HepG2 (cell line): ENCODE measurements around the gene SALL4. TPM values are rescaled to one million over a fixed set of nuclear protein-coding genes. Genes with fewer than 3 reads are reported as not detected.
A peak's percentile ranks its signal among the peaks of the same experiment; 100 is the strongest.

Experiments
- CBX5 ChIP-seq: sonication (generic); formaldehyde crosslinking; IDR thresholded peaks from 2 replicates; pipeline ENCODE4 v1.4.0; 2020; ENCODE audit warnings: missing genetic modification reagents, borderline replicate concordance
- CEBPB ChIP-seq: IDR thresholded peaks from 2 replicates; pipeline ENCODE4 v1.6.1; 2011; ENCODE audit warnings: low read depth, low read length, improper control_type of control experiment, borderline replicate concordance
- EEA1 ChIP-seq: sonication (generic); formaldehyde crosslinking; IDR thresholded peaks from 2 replicates; pipeline ENCODE4 v1.5.1; 2020; ENCODE audit warnings: mild to moderate bottlenecking, missing genetic modification reagents, borderline replicate concordance
- HMG20B ChIP-seq: conservative IDR thresholded peaks from 2 replicates; pipeline ENCODE4 v1.6.1; 2016; ENCODE audit warnings: missing genetic modification reagents, missing compliant biosample characterization
- KDM2A ChIP-seq: sonication (generic); formaldehyde crosslinking; IDR thresholded peaks from 2 replicates; pipeline ENCODE4 v1.4.0; 2020; ENCODE audit warnings: low read depth, missing genetic modification reagents, borderline replicate concordance
- NFE2L2 ChIP-seq: fragments of 150-350 bp; IDR thresholded peaks from 2 replicates; pipeline ENCODE4 v1.6.1; 2014; ENCODE audit warnings: low read length
- PHF5A ChIP-seq: IDR thresholded peaks from one replicate; pipeline ENCODE4 v1.6.1; 2018; ENCODE audit warnings: low read depth, missing genetic modification reagents; ENCODE audit not compliant: unreplicated experiment
- PPARG ChIP-seq: conservative IDR thresholded peaks from 2 replicates; pipeline ENCODE4 v1.6.1; 2016; ENCODE audit warnings: missing biosample characterization, missing genetic modification reagents
- REL ChIP-seq: sonication (generic); formaldehyde crosslinking; conservative IDR thresholded peaks from 2 replicates; pipeline ENCODE4 v1.8.0; 2022; ENCODE audit warnings: mild to moderate bottlenecking, missing genetic modification reagents, moderate library complexity
- SETDB1 ChIP-seq: sonication (generic); formaldehyde crosslinking; IDR thresholded peaks from 2 replicates; pipeline ENCODE4 v1.5.1; 2020; ENCODE audit warnings: missing genetic modification reagents, mild to moderate bottlenecking, borderline replicate concordance
- STAG1 ChIP-seq: sonication (generic); formaldehyde crosslinking; IDR thresholded peaks from 2 replicates; pipeline ENCODE4 v1.4.0; 2020; ENCODE audit warnings: missing genetic modification reagents
- YEATS2 ChIP-seq: sonication (generic); formaldehyde crosslinking; IDR thresholded peaks from 2 replicates; pipeline ENCODE4 v1.4.0; 2020; ENCODE audit warnings: missing genetic modification reagents, borderline replicate concordance
- ZIK1 ChIP-seq: sonication (generic); formaldehyde crosslinking; IDR thresholded peaks from 2 replicates; pipeline ENCODE4 v1.5.0; 2020; ENCODE audit warnings: mild to moderate bottlenecking, low read depth, missing genetic modification reagents, borderline replicate concordance
- ZNF230 ChIP-seq: sonication (generic); formaldehyde crosslinking; IDR thresholded peaks from 2 replicates; pipeline ENCODE4 v1.4.0; 2020; ENCODE audit warnings: mild to moderate bottlenecking, missing genetic modification reagents
- ZNF431 ChIP-seq: sonication (generic); formaldehyde crosslinking; IDR thresholded peaks from 2 replicates; pipeline ENCODE4 v1.9.0; 2022; ENCODE audit warnings: missing genetic modification reagents, low read depth, mild to moderate bottlenecking, borderline replicate concordance
- ZNF614 ChIP-seq: IDR thresholded peaks from 2 replicates; pipeline ENCODE4 v1.6.1; 2018; ENCODE audit warnings: missing biosample characterization, missing genetic modification reagents, inconsistent platforms, borderline replicate concordance
- ZNF775 ChIP-seq: sonication (generic); formaldehyde crosslinking; IDR thresholded peaks from 2 replicates; pipeline ENCODE4 v1.4.0; 2020; ENCODE audit warnings: missing genetic modification reagents, mild to moderate bottlenecking, moderate library complexity, borderline replicate concordance
- polyA plus RNA-seq, 8 experiments: library from polyadenylated mRNA; depleted of rRNA in 3 of 8; stranded (reverse) in 7 of 8; unstranded in 1 of 8; fragments of >200 nt; fragmentation: Illumina TruSeq in 4 of 8; extraction: Trizol in 4 of 8; gene quantifications; 2 replicates each; pipeline versions ENCODE4 v1.2.1 to v1.2.3, GENCODE V29; 2011 to 2016; ENCODE audit warnings: low read depth in 4 of 8, missing spikeins in 1 of 8, mixed read lengths in 1 of 8; ENCODE audit not compliant: insufficient read depth in 1 of 8
- total RNA-seq, 5 experiments: library from RNA; depleted of rRNA; stranded (reverse); fragments of >200 nt; fragmentation: Illumina TruSeq; extraction: Trizol; gene quantifications; 2 replicates each; pipeline ENCODE4 v1.2.3, GENCODE V29; 2016; ENCODE audit warnings: low read depth in 1 of 5
- TF ChIP-seq, protein P1 (sequence below): sonication (generic); formaldehyde crosslinking; IDR thresholded peaks from 2 replicates; pipeline ENCODE4 v1.4.0; 2020; ENCODE audit warnings: mild to moderate bottlenecking, low read depth, missing genetic modification reagents
- TF ChIP-seq, protein P2 (sequence below): sonication (generic); formaldehyde crosslinking; IDR thresholded peaks from 2 replicates; pipeline ENCODE4 v1.4.0; 2020; ENCODE audit warnings: missing genetic modification reagents, borderline replicate concordance
- TF ChIP-seq, protein P3 (sequence below): sonication (generic); formaldehyde crosslinking; IDR thresholded peaks from 2 replicates; pipeline ENCODE4 v1.5.0; 2020; ENCODE audit warnings: mild to moderate bottlenecking, missing genetic modification reagents
- TF ChIP-seq, protein P4 (sequence below): sonication (generic); formaldehyde crosslinking; IDR thresholded peaks from 2 replicates; pipeline ENCODE4 v1.4.0; 2020; ENCODE audit warnings: mild to moderate bottlenecking, missing genetic modification reagents

Gene SALL4
- total and polyA plus RNA-seq, 2 of the 13 experiments (the other 11 are each of a cell fraction or from before 2014, with no cell fraction given) = 0.33 to 1.8 TPM

DNA sequence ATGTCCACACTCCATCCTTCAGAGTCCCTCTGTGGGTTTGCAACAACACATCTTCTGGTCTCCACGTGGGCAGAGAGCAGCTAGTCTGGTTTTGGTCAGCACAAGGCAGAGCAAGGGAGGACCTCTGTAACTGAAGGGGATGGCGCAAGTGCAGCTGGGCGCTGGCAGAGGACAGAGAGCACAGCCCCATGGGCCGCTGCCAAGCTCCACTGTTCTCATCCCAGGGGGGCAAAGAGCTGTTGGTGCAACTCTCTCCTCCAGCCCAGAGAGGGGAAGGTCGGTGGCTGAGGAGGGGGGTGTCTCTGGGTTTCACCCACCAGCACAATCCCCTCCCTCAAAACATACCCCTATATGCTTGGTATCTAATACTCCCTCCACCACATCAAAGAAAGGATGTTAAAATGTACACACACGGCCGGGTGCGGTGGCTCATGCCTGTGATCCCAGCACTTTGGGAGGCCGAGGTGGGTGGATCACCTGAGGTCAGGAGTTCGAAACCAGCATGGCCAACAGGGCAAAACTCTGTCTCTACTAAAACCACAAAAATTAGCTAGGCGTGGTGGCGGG is 43.3 kb downstream of the SALL4 start (continued):
- TF ChIP-seq, protein P1, sequence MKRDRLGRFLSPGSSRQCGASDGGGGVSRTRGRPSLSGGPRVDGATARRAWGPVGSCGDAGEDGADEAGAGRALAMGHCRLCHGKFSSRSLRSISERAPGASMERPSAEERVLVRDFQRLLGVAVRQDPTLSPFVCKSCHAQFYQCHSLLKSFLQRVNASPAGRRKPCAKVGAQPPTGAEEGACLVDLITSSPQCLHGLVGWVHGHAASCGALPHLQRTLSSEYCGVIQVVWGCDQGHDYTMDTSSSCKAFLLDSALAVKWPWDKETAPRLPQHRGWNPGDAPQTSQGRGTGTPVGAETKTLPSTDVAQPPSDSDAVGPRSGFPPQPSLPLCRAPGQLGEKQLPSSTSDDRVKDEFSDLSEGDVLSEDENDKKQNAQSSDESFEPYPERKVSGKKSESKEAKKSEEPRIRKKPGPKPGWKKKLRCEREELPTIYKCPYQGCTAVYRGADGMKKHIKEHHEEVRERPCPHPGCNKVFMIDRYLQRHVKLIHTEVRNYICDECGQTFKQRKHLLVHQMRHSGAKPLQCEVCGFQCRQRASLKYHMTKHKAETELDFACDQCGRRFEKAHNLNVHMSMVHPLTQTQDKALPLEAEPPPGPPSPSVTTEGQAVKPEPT (CRISPR knock-in tag) = no peak
- TF ChIP-seq ZIK1 (CRISPR knock-in tag) = no peak
- 0 out of 2 replicates have a peak, but pooled peaks have one; percentile 35 for TF ChIP-seq YEATS2 (CRISPR knock-in tag)
- peak; percentile 55; the same call in 1 of the 2 replicates for TF ChIP-seq EEA1
- 0 out of 2 replicates have a peak, but pooled peaks have one; percentile 18 for TF ChIP-seq KDM2A (CRISPR knock-in tag)
- TF ChIP-seq HMG20B = peak; percentile 46; the same call in 1 of the 2 replicates
- TF ChIP-seq, protein P2, sequence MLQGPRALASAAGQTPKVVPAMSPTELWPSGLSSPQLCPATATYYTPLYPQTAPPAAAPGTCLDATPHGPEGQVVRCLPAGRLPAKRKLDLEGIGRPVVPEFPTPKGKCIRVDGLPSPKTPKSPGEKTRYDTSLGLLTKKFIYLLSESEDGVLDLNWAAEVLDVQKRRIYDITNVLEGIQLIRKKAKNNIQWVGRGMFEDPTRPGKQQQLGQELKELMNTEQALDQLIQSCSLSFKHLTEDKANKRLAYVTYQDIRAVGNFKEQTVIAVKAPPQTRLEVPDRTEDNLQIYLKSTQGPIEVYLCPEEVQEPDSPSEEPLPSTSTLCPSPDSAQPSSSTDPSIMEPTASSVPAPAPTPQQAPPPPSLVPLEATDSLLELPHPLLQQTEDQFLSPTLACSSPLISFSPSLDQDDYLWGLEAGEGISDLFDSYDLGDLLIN (CRISPR knock-in tag) = no peak
- TF ChIP-seq, protein P3, sequence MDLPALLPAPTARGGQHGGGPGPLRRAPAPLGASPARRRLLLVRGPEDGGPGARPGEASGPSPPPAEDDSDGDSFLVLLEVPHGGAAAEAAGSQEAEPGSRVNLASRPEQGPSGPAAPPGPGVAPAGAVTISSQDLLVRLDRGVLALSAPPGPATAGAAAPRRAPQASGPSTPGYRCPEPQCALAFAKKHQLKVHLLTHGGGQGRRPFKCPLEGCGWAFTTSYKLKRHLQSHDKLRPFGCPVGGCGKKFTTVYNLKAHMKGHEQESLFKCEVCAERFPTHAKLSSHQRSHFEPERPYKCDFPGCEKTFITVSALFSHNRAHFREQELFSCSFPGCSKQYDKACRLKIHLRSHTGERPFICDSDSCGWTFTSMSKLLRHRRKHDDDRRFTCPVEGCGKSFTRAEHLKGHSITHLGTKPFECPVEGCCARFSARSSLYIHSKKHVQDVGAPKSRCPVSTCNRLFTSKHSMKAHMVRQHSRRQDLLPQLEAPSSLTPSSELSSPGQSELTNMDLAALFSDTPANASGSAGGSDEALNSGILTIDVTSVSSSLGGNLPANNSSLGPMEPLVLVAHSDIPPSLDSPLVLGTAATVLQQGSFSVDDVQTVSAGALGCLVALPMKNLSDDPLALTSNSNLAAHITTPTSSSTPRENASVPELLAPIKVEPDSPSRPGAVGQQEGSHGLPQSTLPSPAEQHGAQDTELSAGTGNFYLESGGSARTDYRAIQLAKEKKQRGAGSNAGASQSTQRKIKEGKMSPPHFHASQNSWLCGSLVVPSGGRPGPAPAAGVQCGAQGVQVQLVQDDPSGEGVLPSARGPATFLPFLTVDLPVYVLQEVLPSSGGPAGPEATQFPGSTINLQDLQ (CRISPR knock-in tag) = peak; percentile 85; the same call in 1 of the 2 replicates
- no peak for TF ChIP-seq ZNF775 (CRISPR knock-in tag)
- 0 out of 2 replicates have a peak, but pooled peaks have one; percentile 31 for TF ChIP-seq REL
- TF ChIP-seq PPARG (CRISPR knock-in tag) = no peak
- peak; percentile 74 for TF ChIP-seq CBX5 (CRISPR knock-in tag)
- TF ChIP-seq SETDB1 (CRISPR knock-in tag) = 0 out of 2 replicates have a peak, but pooled peaks have one; percentile 20
- no peak for TF ChIP-seq STAG1
- no peak; the same call in 1 of the 2 replicates for TF ChIP-seq ZNF230 (CRISPR knock-in tag)
- no peak for TF ChIP-seq NFE2L2
- TF ChIP-seq CEBPB = peak; percentile 93
- TF ChIP-seq, protein P4, sequence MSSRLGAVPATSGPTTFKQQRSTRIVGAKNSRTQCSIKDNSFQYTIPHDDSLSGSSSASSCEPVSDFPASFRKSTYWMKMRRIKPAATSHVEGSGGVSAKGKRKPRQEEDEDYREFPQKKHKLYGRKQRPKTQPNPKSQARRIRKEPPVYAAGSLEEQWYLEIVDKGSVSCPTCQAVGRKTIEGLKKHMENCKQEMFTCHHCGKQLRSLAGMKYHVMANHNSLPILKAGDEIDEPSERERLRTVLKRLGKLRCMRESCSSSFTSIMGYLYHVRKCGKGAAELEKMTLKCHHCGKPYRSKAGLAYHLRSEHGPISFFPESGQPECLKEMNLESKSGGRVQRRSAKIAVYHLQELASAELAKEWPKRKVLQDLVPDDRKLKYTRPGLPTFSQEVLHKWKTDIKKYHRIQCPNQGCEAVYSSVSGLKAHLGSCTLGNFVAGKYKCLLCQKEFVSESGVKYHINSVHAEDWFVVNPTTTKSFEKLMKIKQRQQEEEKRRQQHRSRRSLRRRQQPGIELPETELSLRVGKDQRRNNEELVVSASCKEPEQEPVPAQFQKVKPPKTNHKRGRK (CRISPR knock-in tag) = 0 out of 2 replicates have a peak, but pooled peaks have one; percentile 57
- 0 out of 2 replicates have a peak, but pooled peaks have one; percentile 25 for TF ChIP-seq ZNF614 (CRISPR knock-in tag)
- TF ChIP-seq PHF5A = no peak
- TF ChIP-seq ZNF431 (CRISPR knock-in tag) = 0 out of 2 replicates have a peak, but pooled peaks have one; percentile 17
